Heart left ventricle (tissue), 16 donors: ENCODE results near the gene SKOR1. TPM values are rescaled to one million over a fixed set of nuclear protein-coding genes. Genes with fewer than 3 reads are reported as not detected.

ENCODE experiments used
- ATAC-seq, 4 donors: fragments of 200-7000 bp; cut with Tn5 transposase; one replicate each; pipeline ENCODE4 v1.9.1; 2020 to 2022; ENCODE audit warnings: moderate library complexity in 4 of 4, mild to moderate bottlenecking in 3 of 4, moderate number of reproducible peaks in 1 of 4
- DNase-seq, 5 donors: peaks; one replicate each; pipeline ENCODE4 v3.0.0-alpha.2; 2020
- H3K27ac ChIP-seq, 12 donors: fragments of 200-600 bp; sonication (generic) in 4 of 12; one replicate each; pipeline versions ENCODE4 v1.5.0 to v1.8.0; 2016 to 2022; ENCODE audit warnings: mild to moderate bottlenecking in 2 of 12
- H3K27me3 ChIP-seq, 9 donors: fragments of 200-600 bp; sonication (generic) in 2 of 9; one replicate each; pipeline versions ENCODE4 v1.5.1 to v1.8.0; 2016 to 2022; ENCODE audit warnings: mild to moderate bottlenecking in 3 of 9
- H3K36me3 ChIP-seq, 9 donors: fragments of 200-600 bp; sonication (generic) in 2 of 9; one replicate each; pipeline versions ENCODE4 v1.5.0 to v1.8.0; 2018 to 2022; ENCODE audit warnings: mild to moderate bottlenecking in 2 of 9
- H3K4me1 ChIP-seq, 12 donors: fragments of 200-600 bp; sonication (generic) in 4 of 12; one replicate each; pipeline versions ENCODE4 v1.5.0 to v1.8.0; 2016 to 2022; ENCODE audit warnings: mild to moderate bottlenecking in 3 of 12
- H3K4me3 ChIP-seq, 12 donors: fragments of 200-600 bp; sonication (generic) in 4 of 12; one replicate each; pipeline versions ENCODE4 v1.5.0 to v1.8.0; 2017 to 2022; ENCODE audit warnings: mild to moderate bottlenecking in 9 of 12, moderate library complexity in 4 of 12
- H3K9me3 ChIP-seq, 12 donors: fragments of 200-600 bp; sonication (generic) in 4 of 12; one replicate each; pipeline versions ENCODE4 v1.5.0 to v1.8.0; 2016 to 2022; ENCODE audit warnings: mild to moderate bottlenecking in 1 of 12
- CTCF ChIP-seq, 12 donors: fragments of 200-600 bp; sonication (generic) in 4 of 12; IDR thresholded peaks; one replicate each; pipeline versions ENCODE4 v1.5.0 to v1.8.0; 2018 to 2022; ENCODE audit warnings: antibody characterized with exemption in 12 of 12, mild to moderate bottlenecking in 5 of 12
- POLR2A ChIP-seq, 2 donors: fragments of 450-650 bp; IDR thresholded peaks; one replicate each; pipeline ENCODE4 v1.6.1; 2017; ENCODE audit warnings: antibody characterized with exemption in 2 of 2, mild to moderate bottlenecking in 2 of 2, moderate library complexity in 2 of 2
- WGBS, 4 donors: extraction: QIAGEN DNeasy Blood & Tissue Kit in 2 of 4; methylation state at CpG; one replicate each; pipeline versions ENCODE4 v1.1.5 to v1.1.7; 2013 to 2018; 5-methylcytosine and 5-hydroxymethylcytosine counted together
- intact Hi-C, 10 donors: fragments of 100-400 bp; cut with DNase I; formaldehyde crosslinking; loops; one replicate each; pipeline versions ENCODE4 v1.11.1 to v1.14.2; 2022
- long read RNA-seq, 3 donors: library from polyadenylated mRNA; unstranded; transcript quantifications; one replicate each; pipeline ENCODE4 v2.0.0, GENCODE V29; 2020 to 2021
- polyA plus RNA-seq, 2 donors: library from polyadenylated mRNA; stranded (reverse); fragments of 200-250 nt; gene quantifications; one replicate each; pipeline ENCODE4 v1.2.3, GENCODE V29; 2013
- total RNA-seq, 9 donors: library from RNA; depleted of rRNA in 2 of 9; stranded (reverse); fragments of >200 nt in 2 of 9; fragmentation: NEBNext Ultra II Directional in 3 of 9; extraction: Animal tissue kit (Norgen Biotek cat#: 25700) in 3 of 9; gene quantifications; one replicate each; pipeline versions ENCODE4 v1.1.0 to v1.2.4, GENCODE V29; 2016 to 2023
- donor health status: ischemic (EF 13 %, LVEDD 7.1; RV severe dilation, severe dysfunction).
- donor health status: healthy with polysubstance abuse.
- donor health status: DM: no; HTN: yes; CAD: no.
- donor health status: DM: no; HTN: no; CAD: no.
- donor health status: ischemic (EF 25% LVEDD 6.9; RV normal size, moderate dysfunction).
- donor health status: ischemic (EF 25% LVEDD 5.7; RV mildly dilated, moderate dysfunction).
- donor health status: healthy.
- donor health status: DM: yes; HTN: yes; CAD: no.
- donor health status: ischemic (EF 35%, LVEDD 5.7; RV mildly dilated, moderate dysfunction).
- donor health status: nonischemic (EF 11% LVEDD 7.7; RV severe dilation, severe dysfunction).
- donor health status: DM: yes; HTN: yes; CAD: no.
- donor health status: PGD.
- donor health status: ischemic (EF 29% LVEDD 5.4; RV normal size, mild dysfunction).
- donor health status: nonischemic (EF 23%, LVEDD 6.1; RV moderate dilation, normal function).

Gene SKOR1
- total RNA-seq (under 1 TPM in 7 of 9 donors, not detected in 2; 0.07 to 0.27 (median 0.18) TPM), polyA plus RNA-seq (under 1 TPM; 0.23 to 0.26 TPM)
- long read RNA-seq, donor 1: 0 reads
- long read RNA-seq, donor 2, partial matches to known transcripts: 1 of 1 reads
- long read RNA-seq, donor 2, other reads (novel, unspliced or antisense): 0 of 1 reads
- long read RNA-seq, donor 3, partial matches to known transcripts: 0 of 1 reads
- long read RNA-seq, donor 3, other reads (novel, unspliced or antisense): 1 of 1 reads

- ATAC-seq (peak in 2 of 4 donors; percentile 47 to 58), DNase-seq (peak in 1 of 5 donors; percentile 35)
- H3K27me3 ChIP-seq: peaks cover 92 to 100% (median 99%) of the 10 kb centered on the region in 9 donors
- no peaks in the 10 kb centered on the region for H3K36me3 ChIP-seq
- TF ChIP-seq CTCF (IDR thresholded peaks at IDR 0.05): no peak
- no peak for TF ChIP-seq POLR2A (IDR thresholded peaks at IDR 0.05)
- H3K4me1 ChIP-seq: peaks cover 0 to 84% (median 46%) of the 10 kb centered on the region in 12 donors
- peak within 1 kb of the TSS in 8 of 12 donors; percentile 2 to 39 (median 22) for H3K4me3 ChIP-seq
- intact Hi-C loops: no loop called here
- WGBS, 4 donors: 1 to 3% (median 1%) methylated on average over 31 to 58 of the region's 58 CpGs
- H3K9me3 ChIP-seq: no peaks in the 10 kb centered on the region
- no peak within 1 kb of the TSS for H3K27ac ChIP-seq
These were observed at the start of gene SKOR1 for GRCh38 chr15:67824976-67825880. TSS of gene SKOR1 (plus strand) at chr15:67825509. CDS start at chr15:67825603, 94 bp downstream.

- H3K4me3 ChIP-seq: no peak overlapping the region
- WGBS, 4 donors: 92 to 96% (median 94%) methylated on average over 3 of the region's 3 CpGs
- no peaks in the 10 kb centered on the region for H3K27me3 ChIP-seq
- ATAC-seq: no peak
- H3K4me1 ChIP-seq: peaks cover 0 to 6% (median 0%) of the 10 kb centered on the region in 12 donors
- TF ChIP-seq POLR2A (IDR thresholded peaks at IDR 0.05): no peak
- TF ChIP-seq CTCF (IDR thresholded peaks at IDR 0.05): no peak
- H3K36me3 ChIP-seq: peaks cover 0 to 9% (median 0%) of the 10 kb centered on the region in 9 donors
- H3K9me3 ChIP-seq: no peaks in the 10 kb centered on the region
- intact Hi-C loops: no loop called here
- H3K27ac ChIP-seq: no peak overlapping the region
- DNase-seq: no peak
These were observed 49.3 kb upstream of the SKOR1 start for GRCh38 chr15:67775998-67776397.

GRCh38 chr15:67776600-67776999 lies 48.7 kb upstream of the SKOR1 start:
- DNase-seq (no peak), ATAC-seq (no peak)
- Histone ChIP-seq H3K9me3 (no peaks in the 10 kb centered on the region), H3K4me3 (no peak overlapping the region), H3K36me3 (peaks cover 0 to 9% (median 0%) of the 10 kb centered on the region in 9 donors), H3K27me3 (no peaks in the 10 kb centered on the region), H3K27ac (no peak overlapping the region), H3K4me1 (peaks cover 0 to 3% (median 0%) of the 10 kb centered on the region in 12 donors)
- TF ChIP-seq POLR2A (IDR thresholded peaks at IDR 0.05): no peak
- TF ChIP-seq CTCF (IDR thresholded peaks at IDR 0.05): no peak
- 65 to 82% (median 79%) methylated on average over 3 of the region's 3 CpGs for WGBS, 4 donors
- intact Hi-C loops: no loop called here

GRCh38 chr15:67777071-67777470 lies 48.2 kb upstream of the SKOR1 start:
- H3K4me1 ChIP-seq: peaks cover 0 to 3% (median 0%) of the 10 kb centered on the region in 12 donors
- intact Hi-C loops: no loop called here
- H3K27ac ChIP-seq: no peak overlapping the region
- ATAC-seq (no peak), DNase-seq (no peak)
- H3K9me3 ChIP-seq: no peaks in the 10 kb centered on the region
- TF ChIP-seq CTCF (IDR thresholded peaks at IDR 0.05): no peak
- no peak for TF ChIP-seq POLR2A (IDR thresholded peaks at IDR 0.05)
- no peaks in the 10 kb centered on the region for H3K27me3 ChIP-seq
- no peak overlapping the region for H3K4me3 ChIP-seq
- peaks cover 0 to 9% (median 0%) of the 10 kb centered on the region in 9 donors for H3K36me3 ChIP-seq
- 82 to 88% (median 84%) methylated on average over 5 of the region's 5 CpGs for WGBS, 4 donors
